Lung (tissue), 16 donors: Measurements from ENCODE around the gene IRF2BP1. TPM values are rescaled to one million over a fixed set of nuclear protein-coding genes. Genes with fewer than 3 reads are reported as not detected.

Experiments used
- ATAC-seq: fragments of 200-7000 bp; cut with Tn5 transposase; one replicate; pipeline ENCODE4 v1.9.1; 2020; ENCODE audit warnings: moderate number of reproducible peaks; ENCODE audit not compliant: insufficient read depth, low FRiP score
- DNase-seq, 3 donors: peaks; one replicate each; pipeline ENCODE4 v3.0.0-alpha.2; 2013 to 2017
- H3K27ac ChIP-seq, 2 donors: one replicate each; pipeline ENCODE4 v1.5.1; 2013; ENCODE audit warnings: mild to moderate bottlenecking in 2 of 2, moderate library complexity in 2 of 2, control low read depth in 1 of 2, inconsistent platforms in 1 of 2, low read depth in 1 of 2, low read length in 1 of 2
- H3K27me3 ChIP-seq, 3 donors: one replicate each; pipeline ENCODE4 v1.5.1; 2013; ENCODE audit warnings: low read length in 2 of 3; ENCODE audit not compliant: control insufficient read depth in 3 of 3, insufficient read depth in 3 of 3
- H3K36me3 ChIP-seq, 4 donors: one replicate each; pipeline ENCODE4 v1.5.1; 2013; ENCODE audit warnings: low read length in 4 of 4, mild to moderate bottlenecking in 1 of 4, moderate library complexity in 1 of 4; ENCODE audit not compliant: control insufficient read depth in 4 of 4, insufficient read depth in 4 of 4
- H3K4me1 ChIP-seq, 5 donors: one replicate each; pipeline ENCODE4 v1.5.1; 2013; ENCODE audit warnings: low read length in 5 of 5, mild to moderate bottlenecking in 2 of 5, moderate library complexity in 1 of 5; ENCODE audit not compliant: control insufficient read depth in 5 of 5, insufficient read depth in 5 of 5
- H3K4me3 ChIP-seq: one replicate; pipeline ENCODE4 v1.5.1; 2013; ENCODE audit warnings: mild to moderate bottlenecking, control low read depth, moderate library complexity
- H3K9ac ChIP-seq, 2 donors: one replicate each; pipeline ENCODE4 v1.5.1; 2013; ENCODE audit warnings: low read length in 2 of 2, control low read depth in 1 of 2; ENCODE audit not compliant: insufficient read depth in 1 of 2
- H3K9me3 ChIP-seq, 4 donors: one replicate each; pipeline ENCODE4 v1.5.1; 2013; ENCODE audit warnings: low read length in 3 of 4, mild to moderate bottlenecking in 1 of 4, moderate library complexity in 1 of 4; ENCODE audit not compliant: control insufficient read depth in 4 of 4, insufficient read depth in 3 of 4
- WGBS, 2 donors: extraction: QIAGEN DNeasy Blood & Tissue Kit; methylation state at CpG; one replicate each; pipeline ENCODE4 v1.1.7; 2013; 5-methylcytosine and 5-hydroxymethylcytosine counted together
- long read RNA-seq, 5 donors: transcript quantifications; one replicate each; lab custom pipeline, GENCODE V29; 2026
- polyA plus RNA-seq, 2 donors: library from polyadenylated mRNA; stranded (reverse); fragments of 200-250 nt; gene quantifications; one replicate each; pipeline ENCODE4 v1.2.1, GENCODE V29; 2013
- total RNA-seq, 2 donors: library from RNA; depleted of rRNA in 1 of 2; stranded (reverse); fragments of >200 nt in 1 of 2; gene quantifications; one replicate each; pipeline ENCODE4 v1.2.1, GENCODE V29; 2014 to 2021
- TF ChIP-seq, protein P1 (sequence below): IDR thresholded peaks from 2 replicates; pipeline ENCODE4 v1.5.1; 2012; ENCODE audit warnings: mild to moderate bottlenecking; ENCODE audit errors: control extremely low read depth, extremely low read depth
- donor health status: control.
- donor health status: control.
- donor health status: Bipolar disorder and iron deficiency.
- donor health status: healthy.
- donor health status: DM: yes; HTN: yes; CAD: no.

Gene IRF2BP1, protein sequence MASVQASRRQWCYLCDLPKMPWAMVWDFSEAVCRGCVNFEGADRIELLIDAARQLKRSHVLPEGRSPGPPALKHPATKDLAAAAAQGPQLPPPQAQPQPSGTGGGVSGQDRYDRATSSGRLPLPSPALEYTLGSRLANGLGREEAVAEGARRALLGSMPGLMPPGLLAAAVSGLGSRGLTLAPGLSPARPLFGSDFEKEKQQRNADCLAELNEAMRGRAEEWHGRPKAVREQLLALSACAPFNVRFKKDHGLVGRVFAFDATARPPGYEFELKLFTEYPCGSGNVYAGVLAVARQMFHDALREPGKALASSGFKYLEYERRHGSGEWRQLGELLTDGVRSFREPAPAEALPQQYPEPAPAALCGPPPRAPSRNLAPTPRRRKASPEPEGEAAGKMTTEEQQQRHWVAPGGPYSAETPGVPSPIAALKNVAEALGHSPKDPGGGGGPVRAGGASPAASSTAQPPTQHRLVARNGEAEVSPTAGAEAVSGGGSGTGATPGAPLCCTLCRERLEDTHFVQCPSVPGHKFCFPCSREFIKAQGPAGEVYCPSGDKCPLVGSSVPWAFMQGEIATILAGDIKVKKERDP
- 10 to 100 TPM; 21.8 to 24.3 TPM for total RNA-seq
- polyA plus RNA-seq, result 10 to 100 TPM; 10.9 to 16.5 TPM
- long read RNA-seq, donor 1, transcript IRF2BP1-201 (1 exons, 2,564 nt), result major isoform, 41 of 41 reads
- long read RNA-seq, donor 1, partial matches to known transcripts, result 0 of 41 reads
- long read RNA-seq, donor 1, other reads (novel, unspliced or antisense), result 0 of 41 reads
- long read RNA-seq, donor 2, transcript IRF2BP1-201 (1 exons, 2,564 nt), result major isoform, 14 of 14 reads
- long read RNA-seq, donor 2, partial matches to known transcripts, result 0 of 14 reads
- long read RNA-seq, donor 2, other reads (novel, unspliced or antisense), result 0 of 14 reads
- long read RNA-seq, donor 3, transcript IRF2BP1-201 (1 exons, 2,564 nt), result major isoform, 19 of 19 reads
- long read RNA-seq, donor 3, partial matches to known transcripts, result 0 of 19 reads
- long read RNA-seq, donor 3, other reads (novel, unspliced or antisense), result 0 of 19 reads
- long read RNA-seq, donor 4, transcript IRF2BP1-201 (1 exons, 2,564 nt), result major isoform, 17 of 17 reads
- long read RNA-seq, donor 4, partial matches to known transcripts, result 0 of 17 reads
- long read RNA-seq, donor 4, other reads (novel, unspliced or antisense), result 0 of 17 reads
- long read RNA-seq, donor 5, transcript IRF2BP1-201 (1 exons, 2,564 nt), result major isoform, 32 of 32 reads
- long read RNA-seq, donor 5, partial matches to known transcripts, result 0 of 32 reads
- long read RNA-seq, donor 5, other reads (novel, unspliced or antisense), result 0 of 32 reads

- Histone ChIP-seq H3K36me3 (peaks cover 0 to 16% (median 1%) of the 10 kb centered on the region in 4 donors), H3K9ac (peak within 1 kb of the TSS; percentile 96 to 99), H3K4me1 (peaks cover 2 to 32% (median 12%) of the 10 kb centered on the region in 5 donors), H3K27ac (peak within 1 kb of the TSS; percentile 78 to 81), H3K27me3 (no peaks in the 10 kb centered on the region), H3K4me3 (peak within 1 kb of the TSS; percentile 84), H3K9me3 (no peaks in the 10 kb centered on the region)
- 1% methylated on average over 96 to 107 of the region's 107 CpGs for WGBS, 2 donors
- TF ChIP-seq, protein P1, sequence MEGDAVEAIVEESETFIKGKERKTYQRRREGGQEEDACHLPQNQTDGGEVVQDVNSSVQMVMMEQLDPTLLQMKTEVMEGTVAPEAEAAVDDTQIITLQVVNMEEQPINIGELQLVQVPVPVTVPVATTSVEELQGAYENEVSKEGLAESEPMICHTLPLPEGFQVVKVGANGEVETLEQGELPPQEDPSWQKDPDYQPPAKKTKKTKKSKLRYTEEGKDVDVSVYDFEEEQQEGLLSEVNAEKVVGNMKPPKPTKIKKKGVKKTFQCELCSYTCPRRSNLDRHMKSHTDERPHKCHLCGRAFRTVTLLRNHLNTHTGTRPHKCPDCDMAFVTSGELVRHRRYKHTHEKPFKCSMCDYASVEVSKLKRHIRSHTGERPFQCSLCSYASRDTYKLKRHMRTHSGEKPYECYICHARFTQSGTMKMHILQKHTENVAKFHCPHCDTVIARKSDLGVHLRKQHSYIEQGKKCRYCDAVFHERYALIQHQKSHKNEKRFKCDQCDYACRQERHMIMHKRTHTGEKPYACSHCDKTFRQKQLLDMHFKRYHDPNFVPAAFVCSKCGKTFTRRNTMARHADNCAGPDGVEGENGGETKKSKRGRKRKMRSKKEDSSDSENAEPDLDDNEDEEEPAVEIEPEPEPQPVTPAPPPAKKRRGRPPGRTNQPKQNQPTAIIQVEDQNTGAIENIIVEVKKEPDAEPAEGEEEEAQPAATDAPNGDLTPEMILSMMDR, result peak; percentile 10
- ATAC-seq (peak; percentile 79), DNase-seq (peak; percentile 94 to 96 (median 95))
Observed at GRCh38 chr19:45885556-45886426, at the start of gene IRF2BP1. TSS of gene IRF2BP1 (minus strand) at chr19:45886141. CDS start at chr19:45885774, 367 bp downstream.

- H3K36me3 ChIP-seq, result peaks cover 0 to 6% (median 0%) of the 10 kb centered on the region in 4 donors
- no peak overlapping the region for H3K27ac ChIP-seq
- no peak overlapping the region for H3K9ac ChIP-seq
- H3K4me1 ChIP-seq, result peaks cover 0 to 6% (median 0%) of the 10 kb centered on the region in 5 donors
- 68 to 78% methylated on average over 19 of the region's 19 CpGs for WGBS, 2 donors
- ATAC-seq (no peak), DNase-seq (no peak)
- H3K9me3 ChIP-seq, result peaks cover 0 to 2% (median 0%) of the 10 kb centered on the region in 4 donors
- H3K4me3 ChIP-seq, result no peak overlapping the region
- TF ChIP-seq, protein P1, result no peak
- peaks cover 0 to 44% (median 18%) of the 10 kb centered on the region in 3 donors for H3K27me3 ChIP-seq
Observed at GRCh38 chr19:45935267-45935666, 49.3 kb upstream of the IRF2BP1 start.
